ENCODE measurements around the gene CCL13.

Gene CCL13

DNA sequence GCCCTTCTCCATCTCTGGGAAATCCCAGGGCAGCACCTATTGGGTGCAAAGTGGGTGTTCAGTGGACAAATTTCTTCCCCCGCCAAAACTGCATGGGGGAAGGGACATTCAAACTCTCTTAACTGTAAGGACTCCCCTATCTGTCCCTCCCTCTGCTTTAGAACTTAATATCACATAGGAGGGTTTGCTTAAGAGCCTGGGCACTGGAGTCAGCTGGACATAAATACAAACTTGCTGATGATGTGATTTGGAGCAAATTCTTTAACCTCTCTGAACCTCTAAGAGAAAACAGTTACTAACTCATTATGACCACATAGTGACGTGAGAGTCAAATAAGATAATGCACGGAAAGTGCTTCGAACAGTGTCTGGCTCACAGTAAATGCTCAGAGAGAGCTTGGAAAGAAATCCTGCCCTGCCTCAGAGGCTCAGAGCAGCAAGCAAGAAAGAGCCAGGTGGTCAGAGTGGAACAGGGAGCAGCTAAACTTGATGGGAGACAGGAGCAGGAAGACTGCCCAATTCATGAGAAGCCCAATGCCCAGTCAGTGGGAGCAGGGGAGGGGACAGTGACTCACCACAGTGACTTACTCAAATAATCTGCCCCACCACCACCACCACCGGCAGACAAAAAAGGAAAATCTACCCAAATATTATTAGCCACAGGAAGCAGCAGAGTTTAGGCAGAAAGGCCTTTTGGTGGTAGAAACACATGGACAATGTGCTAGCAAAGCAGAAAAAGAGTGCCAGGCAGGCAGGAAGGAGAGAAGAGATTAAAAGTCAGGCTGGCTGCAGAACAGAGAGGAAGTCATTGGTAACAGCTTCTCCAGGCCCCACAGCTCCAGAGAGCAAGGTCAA is 30.6 kb downstream of the CCL13 start:
- DNase-seq = no peak

DNA sequence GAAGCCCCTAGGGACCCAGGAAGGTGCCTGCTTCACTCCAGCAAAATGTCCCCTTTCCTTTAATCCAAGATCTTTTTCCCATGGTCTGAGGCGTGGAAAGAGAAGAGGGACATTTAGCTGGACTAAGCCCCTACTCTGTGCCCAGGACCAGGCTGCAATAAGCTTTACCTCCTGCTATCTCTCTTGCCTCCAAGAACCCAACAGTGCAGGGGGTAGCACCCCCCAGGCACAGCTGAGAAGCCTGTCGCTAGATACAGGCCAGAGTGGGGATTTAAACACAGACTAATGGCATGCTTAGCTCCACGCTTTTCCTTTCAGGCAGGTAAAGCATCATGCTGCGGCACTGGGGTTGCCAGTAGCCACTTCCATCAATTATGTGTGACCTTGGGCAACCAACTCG is 31.3 kb downstream of the CCL13 start:
- no peak for DNase-seq

GRCh38 chr17:34389126-34389750 is 33.0 kb downstream of the CCL13 start:
- no peak for DNase-seq

GRCh38 chr17:34390649-34391048 is 34.4 kb downstream of the CCL13 start:
- no peak for DNase-seq

DNA sequence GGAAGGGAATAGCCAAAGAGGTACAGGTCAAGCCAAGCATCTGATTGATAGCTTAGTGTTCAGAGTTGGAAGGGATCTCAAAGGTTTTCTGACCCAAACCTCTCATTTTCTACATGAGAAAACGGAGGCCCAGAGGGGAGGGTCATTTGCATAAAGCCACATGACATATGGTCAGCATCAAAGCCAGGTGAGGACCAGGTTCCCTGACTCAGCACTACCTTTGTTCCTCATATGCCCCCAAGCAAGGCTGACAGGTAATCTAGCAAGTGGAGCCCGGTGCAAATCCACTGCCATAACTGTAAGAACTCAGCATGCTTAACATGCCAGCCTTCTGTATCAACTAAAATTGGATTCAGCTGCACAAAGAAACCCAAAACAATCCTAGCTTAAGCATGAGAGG is 35.0 kb downstream of the CCL13 start:
- DNase-seq = no peak

DNA sequence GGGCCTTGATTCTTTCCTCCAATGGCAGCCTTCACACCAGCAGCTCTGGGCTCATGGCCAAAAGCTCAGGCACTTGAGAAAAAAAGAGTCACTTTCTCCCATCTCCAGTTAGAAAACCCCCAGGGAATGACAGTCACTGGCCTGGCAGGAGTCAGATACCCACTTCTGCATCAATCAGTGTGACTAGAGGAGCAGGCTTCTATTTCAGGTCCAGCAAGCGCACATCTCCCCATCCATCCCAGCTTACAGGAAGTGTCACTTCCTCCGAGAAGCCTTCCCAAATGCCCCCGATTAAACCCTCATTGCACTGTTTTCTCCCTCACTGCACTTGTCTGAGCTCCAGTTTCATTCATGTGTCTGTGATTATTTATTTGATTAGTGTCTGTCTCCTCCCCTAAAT is 37.1 kb downstream of the CCL13 start:
- DNase-seq = peak; percentile 99

- DNase-seq = no peak
These were observed 41.0 kb downstream of the CCL13 start for GRCh38 chr17:34397265-34397664.

DNA sequence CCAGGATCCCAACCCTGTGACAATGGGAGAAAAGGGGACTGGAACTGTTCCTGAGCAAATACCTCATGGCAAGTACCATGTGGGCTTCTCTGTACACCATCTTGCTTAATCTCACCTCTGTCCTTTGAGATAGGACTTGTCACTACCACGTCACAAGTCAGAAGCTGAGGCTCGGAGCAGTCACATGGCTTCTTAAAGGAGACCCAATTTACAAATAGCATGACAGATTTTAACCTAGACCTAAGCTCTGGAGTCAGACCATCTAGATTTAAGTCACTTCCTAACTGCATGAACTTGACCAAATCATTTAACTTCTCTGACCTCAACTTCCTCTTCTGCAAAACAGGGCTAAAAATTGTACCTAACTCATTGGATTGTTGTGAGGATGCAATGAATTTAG is 42.7 kb downstream of the CCL13 start:
- DNase-seq = no peak

GRCh38 chr17:34399725-34400124 is 43.4 kb downstream of the CCL13 start:
- no peak for DNase-seq

GRCh38 chr17:34400301-34400931 is 44.1 kb downstream of the CCL13 start:
- DNase-seq = no peak

- DNase-seq = peak; percentile 99
These were observed 44.9 kb downstream of the CCL13 start for GRCh38 chr17:34401165-34401564.

DNA sequence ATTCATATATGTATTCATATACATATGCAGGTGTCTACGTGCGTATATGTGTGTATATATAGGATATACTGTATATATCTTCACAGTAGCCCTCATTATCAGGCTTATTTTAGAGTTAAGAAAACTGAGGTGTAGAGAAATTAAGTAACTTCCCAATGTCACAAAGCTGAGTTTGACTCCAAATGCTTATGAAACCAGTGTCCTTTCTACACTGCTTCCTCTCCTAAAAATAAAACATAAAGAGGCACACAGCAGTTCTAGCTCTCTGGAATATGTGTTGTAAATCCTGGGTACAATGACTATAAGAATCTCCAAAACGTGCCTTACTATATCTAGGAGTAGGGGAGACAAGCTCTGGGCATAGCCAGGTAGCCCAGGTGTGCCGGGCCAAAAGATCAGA is 46.7 kb downstream of the CCL13 start:
- DNase-seq = no peak

- no peak for DNase-seq
These were observed 49.9 kb downstream of the CCL13 start for GRCh38 chr17:34406226-34406625.

Measured in DMS79 treated with DMSO at 0.1 percent for 48 hours (cell line).